HG03575 (cell line): ENCODE data around the gene NEFH.

Experiments
- ATAC-seq: cut with Tn5 transposase; IDR thresholded peaks from one replicate; pipeline ENCODE4 v1.9.1; 2021; ENCODE audit not compliant: unreplicated experiment, insufficient number of reproducible peaks, low FRiP score; ENCODE audit errors: extremely low read depth

The NEFH gene

GRCh38 chr22:29458551-29458950, 21.5 kb upstream of the NEFH start:
- ATAC-seq: no peak

- no peak for ATAC-seq
Measured at GRCh38 chr22:29459773-29460172, 20.2 kb upstream of the NEFH start.

- no peak for ATAC-seq
Measured at GRCh38 chr22:29461263-29461662, 18.8 kb upstream of the NEFH start.

- ATAC-seq: no peak
Measured at GRCh38 chr22:29463629-29464028, 16.4 kb upstream of the NEFH start.

GRCh38 chr22:29464581-29464980, 15.4 kb upstream of the NEFH start:
- ATAC-seq: no peak

GRCh38 chr22:29469755-29470154, 10.3 kb upstream of the NEFH start:
- no peak for ATAC-seq

GRCh38 chr22:29470159-29470855, 9.7 kb upstream of the NEFH start:
- no peak for ATAC-seq

- no peak for ATAC-seq
Measured at GRCh38 chr22:29473001-29473400, 7.0 kb upstream of the NEFH start.

GRCh38 chr22:29475550-29475949, 4.5 kb upstream of the NEFH start:
- no peak for ATAC-seq

- no peak for ATAC-seq
Measured at GRCh38 chr22:29476116-29476515, 3.9 kb upstream of the NEFH start.

GRCh38 chr22:29477723-29478318, 2.2 kb upstream of the NEFH start:
- no peak for ATAC-seq

GRCh38 chr22:29478326-29479276, 1.4 kb upstream of the NEFH start:
- ATAC-seq: no peak

- ATAC-seq: no peak
Measured at GRCh38 chr22:29480262-29480511, 169 bp downstream of the NEFH start.

GRCh38 chr22:29480512-29481264, 670 bp downstream of the NEFH start:
- no peak for ATAC-seq

- ATAC-seq: no peak
Measured at GRCh38 chr22:29481265-29482000, 1.4 kb downstream of the NEFH start.

- no peak for ATAC-seq
Measured at GRCh38 chr22:29482253-29482652, 2.2 kb downstream of the NEFH start.

- no peak for ATAC-seq
Measured at GRCh38 chr22:29482726-29483125, 2.7 kb downstream of the NEFH start.

GRCh38 chr22:29483254-29483653, 3.2 kb downstream of the NEFH start:
- ATAC-seq: no peak

- ATAC-seq: no peak
Measured at GRCh38 chr22:29484642-29485041, 4.6 kb downstream of the NEFH start.
